Skin epidermis (tissue), 12 donors: ENCODE measurements around the gene BOC.

ENCODE experiments used
- H3K27ac ChIP-seq, 21 experiments: fragments of 200-600 bp; sonication (generic) in 11 of 21; one replicate each; pipeline ENCODE4 v1.5.0; 2020; ENCODE audit warnings: mild to moderate bottlenecking in 3 of 21, inconsistent platforms in 2 of 21, moderate library complexity in 2 of 21
- H3K4me3 ChIP-seq, 7 experiments: fragments of 200-600 bp; sonication (generic) in 2 of 7; one replicate each; pipeline ENCODE4 v1.5.0; 2020; ENCODE audit warnings: inconsistent platforms in 2 of 7, mild to moderate bottlenecking in 2 of 7, moderate library complexity in 1 of 7

Gene BOC

DNA sequence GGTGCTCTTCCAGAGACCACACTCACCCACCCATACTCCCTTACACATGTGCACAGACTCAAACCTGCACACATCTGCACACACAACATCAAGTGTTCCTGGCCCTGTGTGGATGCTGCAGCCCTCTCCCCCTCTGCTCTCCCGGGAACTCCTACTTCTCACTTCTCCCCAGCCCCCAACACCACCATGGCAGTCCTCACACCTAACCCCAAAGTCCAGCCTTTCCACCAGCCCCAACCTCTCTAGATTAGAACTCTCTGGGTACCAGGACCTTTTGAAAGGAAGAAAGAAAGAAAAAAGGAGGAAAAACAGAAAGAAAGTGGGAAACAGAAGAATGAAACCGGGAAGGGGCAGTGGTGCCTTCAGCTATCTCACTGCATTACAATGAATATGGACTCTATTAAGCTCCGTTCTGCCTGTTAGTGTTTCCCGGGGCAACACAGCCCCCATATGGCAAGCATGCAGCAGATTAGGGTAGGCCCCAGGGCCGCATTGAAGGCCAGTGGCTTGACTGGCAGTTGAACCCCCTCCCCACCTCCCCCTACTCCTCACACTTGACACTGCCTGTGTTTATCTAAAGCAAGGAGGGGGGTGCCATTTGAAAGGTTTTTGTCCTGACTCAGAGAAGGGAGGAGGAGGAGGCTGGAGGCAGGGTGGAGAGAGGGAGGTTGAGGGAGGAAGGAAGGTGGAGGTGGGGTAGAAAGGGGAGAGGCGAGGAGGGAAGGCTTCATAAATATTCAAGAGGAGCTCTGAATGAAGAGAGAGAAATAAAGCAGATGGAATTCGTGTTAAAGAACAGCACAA lies 30.1 kb downstream of the BOC start:
- H3K27ac ChIP-seq: peak overlapping the region in 17 of 21 experiments; percentile 6 to 83 (median 66)
- H3K4me3 ChIP-seq: no peak overlapping the region

DNA sequence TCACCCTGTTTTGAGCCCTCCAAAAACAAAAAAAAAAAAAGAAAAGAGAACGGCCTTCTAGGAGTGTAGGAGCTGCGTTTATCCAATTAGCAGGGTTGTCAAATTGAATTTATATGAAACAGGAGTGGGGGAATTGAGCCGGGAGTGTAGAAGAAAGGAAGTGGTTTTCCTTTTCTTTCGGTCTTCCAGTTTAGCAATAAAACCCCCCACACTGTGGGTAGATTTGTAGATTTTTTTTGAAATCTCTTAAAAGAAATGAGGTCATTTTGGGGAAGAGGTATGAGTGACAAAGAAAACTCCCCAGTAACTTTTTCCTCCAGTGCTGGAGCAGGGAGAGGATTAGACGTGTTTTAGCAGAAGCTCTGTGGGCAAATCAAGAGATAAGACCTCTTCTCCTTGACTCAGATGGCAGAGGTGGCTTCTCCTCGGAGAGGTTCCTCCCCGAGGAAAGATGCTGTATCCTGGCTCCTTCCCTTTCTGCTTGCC lies 30.8 kb downstream of the BOC start:
- no peak overlapping the region for H3K4me3 ChIP-seq
- H3K27ac ChIP-seq: peak overlapping the region in 16 of 21 experiments; percentile 6 to 83 (median 67)

- H3K27ac ChIP-seq: peak overlapping the region in 10 of 21 experiments; percentile 7 to 83 (median 69)
These were observed 31.7 kb downstream of the BOC start for GRCh38 chr3:113243071-113243470.

DNA sequence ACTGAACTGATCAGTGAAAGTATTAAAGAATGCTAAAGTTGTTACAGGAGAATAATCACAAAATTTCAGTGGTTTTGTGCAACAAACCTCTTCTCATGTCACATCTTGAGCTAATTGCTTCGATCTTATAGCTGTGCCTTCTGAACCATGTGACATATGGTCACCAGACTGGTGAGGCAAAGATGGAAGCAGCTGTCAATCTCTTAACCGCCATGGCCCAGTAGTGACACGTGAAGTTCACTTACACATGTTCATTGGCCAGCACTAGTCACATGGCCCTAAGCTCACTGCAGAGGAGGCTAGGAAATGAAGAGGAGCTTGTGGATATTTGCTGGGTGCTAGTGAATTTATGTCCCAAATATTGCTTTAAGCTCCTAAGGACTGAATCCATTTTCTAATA lies 32.5 kb downstream of the BOC start:
- H3K4me3 ChIP-seq: no peak overlapping the region
- peak overlapping the region in 7 of 21 experiments; percentile 7 to 81 (median 21) for H3K27ac ChIP-seq

More at GRCh38 chr3:113243071-113243470, 31.7 kb downstream of the BOC start:
- no peak overlapping the region for H3K4me3 ChIP-seq

DNA sequence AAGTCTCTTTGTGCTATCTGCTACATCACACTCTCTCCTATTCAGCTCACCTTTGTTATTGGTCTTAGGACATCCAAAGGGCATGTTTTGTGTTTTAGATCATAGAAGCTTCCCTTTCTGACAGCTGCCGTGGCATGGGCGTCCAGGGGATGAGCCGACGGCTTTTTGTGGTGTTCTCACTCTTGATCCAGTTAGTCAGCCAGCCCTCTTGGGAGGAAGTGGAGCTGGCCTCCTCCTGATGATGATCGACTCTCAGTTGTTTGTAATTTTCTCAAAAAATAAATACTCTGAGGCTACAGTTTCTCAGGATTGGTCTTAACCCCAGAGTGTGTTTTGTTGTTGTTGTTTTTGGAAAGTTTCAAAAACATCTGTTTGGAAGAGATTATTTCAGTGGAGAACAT lies 34.4 kb downstream of the BOC start:
- no peak overlapping the region for H3K4me3 ChIP-seq

DNA sequence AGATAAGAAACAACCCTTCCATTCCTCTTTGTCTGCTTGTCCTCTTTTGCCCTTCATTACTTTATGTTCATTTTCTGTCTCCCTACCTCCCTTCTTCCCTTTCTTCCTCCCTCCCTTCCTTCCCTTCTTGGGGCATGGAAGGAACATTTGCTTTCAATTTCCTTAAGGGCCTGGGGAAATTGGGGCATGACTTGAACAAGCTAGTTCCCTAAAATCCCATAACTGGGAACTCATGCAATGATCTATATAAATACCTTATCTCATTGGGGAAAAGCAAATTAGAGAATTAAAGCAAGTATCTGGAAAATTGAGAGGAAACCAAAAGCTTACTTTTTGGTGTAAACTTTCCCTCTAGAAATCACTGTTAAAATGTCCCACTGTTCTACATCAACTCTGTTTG lies 35.7 kb downstream of the BOC start:
- peak overlapping the region in 18 of 21 experiments; percentile 4 to 90 (median 64) for H3K27ac ChIP-seq
- no peak overlapping the region for H3K4me3 ChIP-seq

More for the DNA sequence above, 34.4 kb downstream of the BOC start:
- peak overlapping the region in 15 of 21 experiments; percentile 5 to 90 (median 48) for H3K27ac ChIP-seq

GRCh38 chr3:113247675-113248458 lies 36.5 kb downstream of the BOC start:
- H3K27ac ChIP-seq: peak overlapping the region in 19 of 21 experiments; percentile 4 to 90 (median 70)
- H3K4me3 ChIP-seq: no peak overlapping the region

GRCh38 chr3:113249111-113249510 lies 37.8 kb downstream of the BOC start:
- Histone ChIP-seq H3K4me3 (no peak overlapping the region), H3K27ac (peak overlapping the region in 16 of 21 experiments; percentile 3 to 90 (median 72))

- Histone ChIP-seq H3K4me3 (no peak overlapping the region), H3K27ac (peak overlapping the region in 11 of 21 experiments; percentile 3 to 88 (median 50))
These were observed 38.2 kb downstream of the BOC start for GRCh38 chr3:113249601-113250000.

DNA sequence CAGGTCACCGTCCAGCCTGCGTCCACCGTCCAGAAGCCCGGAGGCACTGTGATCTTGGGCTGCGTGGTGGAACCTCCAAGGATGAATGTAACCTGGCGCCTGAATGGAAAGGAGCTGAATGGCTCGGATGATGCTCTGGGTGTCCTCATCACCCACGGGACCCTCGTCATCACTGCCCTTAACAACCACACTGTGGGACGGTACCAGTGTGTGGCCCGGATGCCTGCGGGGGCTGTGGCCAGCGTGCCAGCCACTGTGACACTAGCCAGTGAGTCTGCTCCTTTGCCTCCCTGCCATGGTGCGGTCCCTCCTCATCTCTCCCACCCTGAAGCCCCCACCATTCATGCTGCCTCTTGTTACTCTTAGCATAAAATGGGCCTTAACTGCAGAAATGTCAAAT lies 39.2 kb downstream of the BOC start:
- Histone ChIP-seq H3K4me3 (no peak overlapping the region), H3K27ac (peak overlapping the region in 6 of 21 experiments; percentile 12 to 82 (median 40))

- no peak overlapping the region for H3K4me3 ChIP-seq
- peak overlapping the region in 7 of 21 experiments; percentile 4 to 64 (median 41) for H3K27ac ChIP-seq
These were observed 40.5 kb downstream of the BOC start for GRCh38 chr3:113251817-113252216.

- H3K27ac ChIP-seq: peak overlapping the region in 11 of 21 experiments; percentile 8 to 77 (median 48)
- H3K4me3 ChIP-seq: no peak overlapping the region
These were observed 41.2 kb downstream of the BOC start for GRCh38 chr3:113252553-113252952.

DNA sequence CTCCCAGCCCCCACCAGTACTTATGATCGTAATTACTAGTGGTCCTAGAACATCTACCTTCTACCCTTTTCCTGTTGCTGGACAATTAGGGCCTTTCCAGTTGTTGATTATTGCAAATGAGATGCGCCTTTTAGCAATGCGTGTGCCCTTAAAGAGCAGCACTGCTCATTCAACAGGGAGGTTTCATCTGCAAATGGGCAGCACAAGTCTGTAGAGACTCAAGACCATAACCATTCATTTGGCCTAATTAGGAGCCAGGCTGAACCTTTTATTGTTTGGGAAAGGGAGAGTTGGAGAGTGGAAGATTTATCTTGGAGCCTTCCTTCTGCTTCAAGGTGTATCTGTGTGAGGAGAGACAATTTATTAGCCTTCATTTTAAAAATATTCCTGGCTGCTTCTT lies 42.3 kb downstream of the BOC start:
- Histone ChIP-seq H3K4me3 (no peak overlapping the region), H3K27ac (peak overlapping the region in 9 of 21 experiments; percentile 20 to 75 (median 63))

DNA sequence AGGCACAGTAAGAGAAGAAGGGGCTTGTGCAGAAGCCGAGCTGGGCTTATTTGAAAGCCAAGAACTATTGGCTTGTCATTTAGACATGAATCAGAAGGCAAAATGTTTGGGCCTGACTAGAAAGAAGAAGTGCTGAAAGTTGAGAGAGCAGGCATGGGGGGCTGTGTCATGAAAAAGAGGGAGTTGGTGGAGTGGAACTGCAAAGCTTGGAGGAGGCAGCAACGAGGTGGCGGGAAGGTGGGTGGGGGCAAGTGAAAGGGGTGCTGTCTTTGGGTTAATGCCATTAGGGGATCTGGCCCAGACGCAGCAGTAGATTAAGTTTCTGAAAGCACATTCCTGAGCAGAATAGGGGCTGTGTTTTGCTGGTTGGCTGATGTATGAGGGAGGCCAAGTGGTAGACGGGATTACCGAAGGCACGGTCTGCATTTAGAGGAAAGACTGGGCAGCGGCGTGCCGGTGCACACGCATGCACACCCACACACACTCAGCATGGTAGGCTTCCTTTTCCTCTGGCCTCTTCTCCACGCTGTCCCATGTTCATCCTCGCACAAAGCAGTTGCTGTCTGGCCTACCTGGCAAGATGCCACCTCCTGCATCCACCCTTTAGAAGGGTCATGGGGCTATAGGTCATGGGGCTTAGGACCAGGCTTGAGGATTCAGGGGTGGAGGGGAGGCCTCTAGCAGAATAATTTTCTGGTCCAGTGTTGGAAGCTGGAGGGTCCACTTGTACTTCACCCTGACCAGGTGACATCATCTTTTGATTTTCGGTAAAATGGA lies 43.0 kb downstream of the BOC start:
- H3K27ac ChIP-seq: peak overlapping the region in 14 of 21 experiments; percentile 11 to 75 (median 58)
- H3K4me3 ChIP-seq: no peak overlapping the region

GRCh38 chr3:113255100-113255853 lies 43.9 kb downstream of the BOC start:
- H3K4me3 ChIP-seq: no peak overlapping the region
- H3K27ac ChIP-seq: peak overlapping the region in 11 of 21 experiments; percentile 23 to 75 (median 61)

DNA sequence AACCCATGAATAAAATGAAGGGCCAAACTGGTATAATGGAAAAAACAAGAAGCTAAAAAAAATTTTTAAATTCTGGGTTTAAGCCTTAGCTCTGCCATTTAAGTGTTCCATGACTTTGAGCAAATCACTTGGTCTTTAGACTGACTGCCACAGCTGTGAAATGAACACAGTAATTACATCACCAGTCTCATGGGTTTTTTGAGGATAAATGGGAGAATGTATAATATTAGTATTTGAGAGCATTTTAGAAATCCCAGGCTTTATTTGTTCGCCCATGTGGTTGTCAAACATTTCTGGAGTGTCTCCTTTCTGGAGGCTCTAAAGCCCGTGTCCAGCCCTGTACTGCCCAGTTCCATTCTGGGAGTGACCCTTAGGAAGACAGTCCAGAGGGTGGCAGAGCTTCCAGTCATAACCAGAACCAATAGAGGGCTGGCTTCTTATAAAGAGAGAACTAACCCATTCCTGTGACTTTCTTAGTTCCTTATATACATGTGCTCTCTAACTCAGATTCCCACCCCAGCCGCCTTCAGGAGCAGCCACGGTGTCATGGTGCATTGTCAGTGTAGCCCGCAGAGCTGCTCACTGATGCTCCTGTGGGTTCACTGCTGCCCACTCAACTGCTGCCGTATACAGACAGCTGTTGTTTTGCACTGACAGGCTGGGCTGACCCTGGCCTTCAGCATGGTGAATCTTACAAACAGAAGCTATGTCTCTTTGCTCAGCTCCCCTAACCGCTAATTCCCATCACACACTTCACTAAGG lies 44.7 kb downstream of the BOC start:
- H3K4me3 ChIP-seq: no peak overlapping the region
- H3K27ac ChIP-seq: peak overlapping the region in 4 of 21 experiments; percentile 34 to 75 (median 65)

DNA sequence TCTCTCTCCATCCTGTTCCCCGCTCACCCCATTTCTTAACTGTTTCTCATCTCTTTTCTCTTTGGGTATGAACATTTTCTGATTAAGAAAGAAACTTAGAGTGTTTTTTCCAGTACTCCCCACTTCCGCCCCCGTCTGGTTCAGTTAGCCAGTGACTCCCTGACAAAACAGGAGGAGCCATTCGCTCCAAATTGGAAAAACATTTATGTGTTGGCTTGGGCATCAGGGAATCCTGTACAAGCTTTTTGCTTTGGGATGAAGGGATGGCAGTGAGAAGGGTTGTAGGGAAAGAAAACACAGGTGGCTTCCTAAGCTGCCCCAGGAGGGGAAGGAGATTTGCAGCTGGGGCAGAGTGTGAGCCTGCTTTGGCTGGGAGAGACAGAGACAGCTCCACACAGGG lies 47.0 kb downstream of the BOC start:
- H3K4me3 ChIP-seq: no peak overlapping the region
- peak overlapping the region in 8 of 21 experiments; percentile 2 to 76 (median 48) for H3K27ac ChIP-seq

DNA sequence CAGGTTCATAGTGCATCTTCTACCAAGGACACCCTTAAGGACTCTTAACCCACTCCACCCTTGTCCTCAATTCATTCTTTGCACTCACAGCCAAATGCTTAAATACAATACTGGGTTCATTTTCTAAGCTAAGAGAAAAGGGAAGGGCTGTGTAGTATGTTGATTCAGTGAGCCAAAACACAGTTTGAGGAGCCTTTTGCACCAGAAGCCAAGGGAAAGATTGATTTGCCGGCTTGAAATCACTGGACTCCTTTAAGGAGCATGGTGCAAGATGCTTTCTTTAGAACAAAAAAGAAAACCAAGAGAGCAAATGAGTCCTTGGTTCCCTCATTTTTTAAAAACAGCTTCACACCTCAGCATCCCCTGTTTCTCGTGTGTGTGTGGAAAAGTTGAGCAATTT lies 47.8 kb downstream of the BOC start:
- no peak overlapping the region for H3K4me3 ChIP-seq
- peak overlapping the region in 5 of 21 experiments; percentile 2 to 77 (median 27) for H3K27ac ChIP-seq
